Type B pancreatic cell (in vitro differentiated cells): ENCODE measurements around the gene CLASP2. TPM values are rescaled to one million over a fixed set of nuclear protein-coding genes. Genes with fewer than 3 reads are reported as not detected.

Source experiments
- DNase-seq: peaks from one replicate; pipeline ENCODE4 v3.0.0; 2021; ENCODE audit warnings: mixed read lengths; ENCODE audit not compliant: unreplicated experiment; ENCODE audit errors: extremely low spot score
- H3K27ac Mint-ChIP-seq: 2 replicates; pipeline ENCODE4 v1.8.0; 2021; ENCODE audit warnings: mild to moderate bottlenecking, mixed read lengths
- H3K27me3 Mint-ChIP-seq: 2 replicates; pipeline ENCODE4 v1.8.0; 2021; ENCODE audit warnings: mixed read lengths
- H3K36me3 Mint-ChIP-seq: 2 replicates; pipeline ENCODE4 v1.8.0; 2021; ENCODE audit warnings: mixed read lengths
- H3K4me1 Mint-ChIP-seq: one replicate; pipeline ENCODE4 v1.8.0; 2021; ENCODE audit warnings: mixed read lengths; ENCODE audit not compliant: unreplicated experiment
- H3K4me3 Mint-ChIP-seq: 2 replicates; pipeline ENCODE4 v1.8.0; 2021; ENCODE audit warnings: mild to moderate bottlenecking, mixed read lengths
- H3K9me3 Mint-ChIP-seq: 2 replicates; pipeline ENCODE4 v1.8.0; 2021; ENCODE audit warnings: mixed read lengths
- total RNA-seq: library from RNA; stranded (reverse); gene quantifications from 2 replicates; pipeline ENCODE4 v1.2.1, GENCODE V29; 2021; ENCODE audit warnings: low replicate concordance
- TF ChIP-seq, protein P1 (sequence below): fragments of 200-600 bp; sonication (generic); conservative IDR thresholded peaks from 2 replicates; pipeline ENCODE4 v1.5.0; 2021; ENCODE audit warnings: antibody characterized with exemption, mild to moderate bottlenecking

CLASP2 gene
- total RNA-seq, 1 donor from 2014 or later: 56.8 TPM

DNA sequence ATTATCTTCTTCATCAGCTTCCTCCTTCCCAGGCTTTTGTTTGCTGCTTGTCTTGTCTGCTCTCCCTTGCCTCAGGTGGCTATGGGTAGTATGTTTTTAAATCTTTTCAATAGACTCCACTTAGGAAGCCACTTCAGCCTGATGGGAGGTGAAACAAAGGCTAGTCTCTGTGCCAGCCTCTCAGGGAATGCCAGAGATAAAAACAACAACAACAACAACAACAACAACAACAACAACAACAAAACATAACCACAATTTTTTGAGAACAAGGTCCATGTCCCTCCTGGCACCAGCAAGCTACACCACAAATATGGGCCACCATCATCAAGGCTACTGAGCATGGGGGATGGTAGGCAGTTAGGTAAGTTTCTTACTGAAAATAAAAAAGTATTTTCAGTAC lies 213.0 kb downstream of the CLASP2 start:
- Mint-ChIP-seq H3K4me1 (no peaks in the 10 kb centered on the region), H3K4me3 (no peak overlapping the region), H3K9me3 (no peaks in the 10 kb centered on the region), H3K27ac (no peak overlapping the region), H3K27me3 (no peaks in the 10 kb centered on the region), H3K36me3 (peaks cover 25% of the 10 kb centered on the region)
- TF ChIP-seq, protein P1, sequence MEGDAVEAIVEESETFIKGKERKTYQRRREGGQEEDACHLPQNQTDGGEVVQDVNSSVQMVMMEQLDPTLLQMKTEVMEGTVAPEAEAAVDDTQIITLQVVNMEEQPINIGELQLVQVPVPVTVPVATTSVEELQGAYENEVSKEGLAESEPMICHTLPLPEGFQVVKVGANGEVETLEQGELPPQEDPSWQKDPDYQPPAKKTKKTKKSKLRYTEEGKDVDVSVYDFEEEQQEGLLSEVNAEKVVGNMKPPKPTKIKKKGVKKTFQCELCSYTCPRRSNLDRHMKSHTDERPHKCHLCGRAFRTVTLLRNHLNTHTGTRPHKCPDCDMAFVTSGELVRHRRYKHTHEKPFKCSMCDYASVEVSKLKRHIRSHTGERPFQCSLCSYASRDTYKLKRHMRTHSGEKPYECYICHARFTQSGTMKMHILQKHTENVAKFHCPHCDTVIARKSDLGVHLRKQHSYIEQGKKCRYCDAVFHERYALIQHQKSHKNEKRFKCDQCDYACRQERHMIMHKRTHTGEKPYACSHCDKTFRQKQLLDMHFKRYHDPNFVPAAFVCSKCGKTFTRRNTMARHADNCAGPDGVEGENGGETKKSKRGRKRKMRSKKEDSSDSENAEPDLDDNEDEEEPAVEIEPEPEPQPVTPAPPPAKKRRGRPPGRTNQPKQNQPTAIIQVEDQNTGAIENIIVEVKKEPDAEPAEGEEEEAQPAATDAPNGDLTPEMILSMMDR: no peak
- no peak for DNase-seq

GRCh38 chr3:33496449-33496848 lies 221.6 kb downstream of the CLASP2 start:
- Mint-ChIP-seq H3K9me3 (no peaks in the 10 kb centered on the region), H3K4me3 (no peak overlapping the region), H3K4me1 (no peaks in the 10 kb centered on the region), H3K27me3 (no peaks in the 10 kb centered on the region), H3K27ac (no peak overlapping the region), H3K36me3 (peaks cover 7% of the 10 kb centered on the region)
- TF ChIP-seq, protein P1: no peak
- DNase-seq: no peak

- H3K27ac Mint-ChIP-seq: no peak overlapping the region
- TF ChIP-seq, protein P1: no peak
- no peaks in the 10 kb centered on the region for H3K27me3 Mint-ChIP-seq
Measured at GRCh38 chr3:33491721-33492120, 226.3 kb downstream of the CLASP2 start.

DNA sequence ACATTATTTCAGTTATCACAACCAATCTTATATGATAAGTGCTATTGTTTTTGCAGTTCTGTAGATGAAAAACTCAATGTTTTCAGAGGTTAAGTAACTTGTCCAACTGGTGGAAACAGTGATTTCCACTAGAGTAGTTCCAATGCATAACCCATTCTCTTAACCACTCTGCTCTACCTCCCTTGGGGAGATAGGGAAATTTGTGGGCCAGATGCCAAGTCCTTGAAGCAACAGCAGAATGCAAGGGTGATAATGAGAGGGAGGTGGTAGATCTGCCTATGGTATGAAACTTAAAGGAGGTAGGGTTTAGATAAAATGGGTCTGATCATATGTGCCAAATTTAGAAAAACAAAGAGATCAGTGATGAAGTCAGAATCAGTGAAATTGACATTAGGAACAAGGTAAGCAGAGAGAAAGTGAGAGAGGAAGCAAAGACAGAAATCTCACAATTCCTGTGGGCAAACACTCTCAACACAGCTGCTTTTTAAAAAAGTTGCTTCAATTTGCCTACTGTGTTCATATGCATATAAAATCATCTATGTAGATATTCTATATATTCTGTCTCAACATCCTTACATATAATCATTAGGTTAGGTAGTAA lies 227.3 kb downstream of the CLASP2 start:
- Mint-ChIP-seq H3K36me3 (no peaks in the 10 kb centered on the region), H3K9me3 (no peaks in the 10 kb centered on the region), H3K4me1 (no peaks in the 10 kb centered on the region), H3K27ac (no peak overlapping the region), H3K4me3 (no peak overlapping the region), H3K27me3 (no peaks in the 10 kb centered on the region)
- TF ChIP-seq, protein P1: no peak
- DNase-seq: no peak

More at GRCh38 chr3:33491721-33492120, 226.3 kb downstream of the CLASP2 start:
- no peak for DNase-seq
- H3K4me3 Mint-ChIP-seq: no peak overlapping the region
- H3K36me3 Mint-ChIP-seq: no peaks in the 10 kb centered on the region
- no peaks in the 10 kb centered on the region for H3K4me1 Mint-ChIP-seq
- H3K9me3 Mint-ChIP-seq: no peaks in the 10 kb centered on the region

- no peaks in the 10 kb centered on the region for H3K4me1 Mint-ChIP-seq
- H3K36me3 Mint-ChIP-seq: no peaks in the 10 kb centered on the region
- TF ChIP-seq, protein P1: no peak
- no peaks in the 10 kb centered on the region for H3K9me3 Mint-ChIP-seq
- H3K27me3 Mint-ChIP-seq: no peaks in the 10 kb centered on the region
- H3K27ac Mint-ChIP-seq: no peak overlapping the region
- no peak for DNase-seq
- no peak overlapping the region for H3K4me3 Mint-ChIP-seq
Measured at GRCh38 chr3:33488683-33489082, 229.4 kb downstream of the CLASP2 start.
